ENCODE results near the gene FBXL15.

GRCh38 chr10:102432162-102432950 lies 11.7 kb downstream of the FBXL15 start, which contains the start of gene CUEDC2:
- TF ChIP-seq CTCF (IDR thresholded peaks at IDR 0.05) = no peak
- TF ChIP-seq POLR2A (IDR thresholded peaks at IDR 0.05) = peak; percentile 52
